ENCODE data around the gene CDC27.
"Not testable (repeated sequence)": the region's sequence is repeated elsewhere in the genome, so short reads cannot be mapped to it uniquely, and the experiment has no call there.

The CDC27 gene

DNA sequence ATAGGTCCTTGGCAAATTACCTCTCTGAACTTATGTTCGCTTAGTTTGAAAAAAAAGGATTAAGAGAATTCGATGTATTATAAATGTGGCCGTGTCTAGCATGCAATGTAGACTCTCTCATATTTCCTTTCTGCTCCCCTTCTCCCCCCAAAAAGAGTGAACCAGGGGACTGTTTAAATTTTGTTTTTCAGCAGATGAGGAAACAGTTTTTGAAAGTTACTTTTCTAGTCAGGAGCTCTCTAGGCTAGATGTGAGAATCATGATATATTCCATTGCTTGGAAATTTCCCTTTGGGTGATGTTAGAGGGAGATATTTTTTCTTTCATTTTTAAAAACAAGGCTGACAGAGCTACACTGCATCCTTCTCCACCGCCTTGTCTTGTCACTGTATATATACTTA is 1.1 kb upstream of the CDC27 start:
- no peak for DNase-seq

DNA sequence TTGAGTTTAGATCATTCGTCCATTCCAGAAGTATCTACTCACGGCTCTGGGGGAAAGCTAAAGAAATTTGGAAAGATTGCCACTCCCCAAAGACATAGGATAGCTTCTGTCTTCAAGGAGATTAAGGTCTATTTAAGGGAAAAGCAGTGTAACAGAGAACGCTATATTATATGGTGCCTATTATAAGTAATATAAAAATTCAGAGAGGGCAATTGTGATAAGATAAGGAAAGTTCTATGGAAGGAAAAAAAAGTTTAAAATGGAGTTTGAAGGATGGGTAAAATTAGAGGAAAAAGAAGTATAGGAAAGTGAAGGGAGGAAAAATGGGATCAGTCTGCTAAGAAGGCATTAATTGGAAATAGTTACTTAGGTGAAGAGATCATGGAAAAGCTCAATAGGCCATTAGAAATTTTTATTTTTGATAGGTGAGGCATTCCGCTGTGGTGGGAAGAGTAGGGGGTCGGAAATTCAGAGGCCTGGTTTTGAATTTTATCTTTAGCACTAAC is 690 bp upstream of the CDC27 start:
- DNase-seq, result no peak

GRCh38 chr17:47188271-47188875 is 722 bp downstream of the CDC27 start:
- no peak for DNase-seq

GRCh38 chr17:47184681-47185080 is 4.4 kb downstream of the CDC27 start:
- no peak for DNase-seq

DNA sequence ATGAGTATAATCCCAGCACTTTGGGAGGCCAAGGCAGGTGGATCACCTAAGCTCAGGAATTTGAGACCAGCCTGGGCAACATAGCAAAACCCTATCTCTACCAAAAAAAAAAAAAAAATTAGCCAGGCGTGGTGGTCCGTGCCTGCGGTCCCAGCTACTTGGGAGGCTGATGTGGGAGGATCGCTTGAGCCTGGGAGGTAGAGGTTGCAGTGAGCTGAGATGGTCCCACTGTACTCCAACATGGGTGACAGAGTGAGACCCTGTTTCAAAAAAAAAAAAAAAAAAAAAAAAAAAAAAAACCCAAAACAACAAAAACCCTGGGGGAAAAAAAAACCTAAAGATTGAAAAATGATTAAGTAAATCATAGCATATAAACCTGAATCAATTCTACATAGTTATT is 8.1 kb downstream of the CDC27 start:
- DNase-seq, result not testable (repeated sequence)

DNA sequence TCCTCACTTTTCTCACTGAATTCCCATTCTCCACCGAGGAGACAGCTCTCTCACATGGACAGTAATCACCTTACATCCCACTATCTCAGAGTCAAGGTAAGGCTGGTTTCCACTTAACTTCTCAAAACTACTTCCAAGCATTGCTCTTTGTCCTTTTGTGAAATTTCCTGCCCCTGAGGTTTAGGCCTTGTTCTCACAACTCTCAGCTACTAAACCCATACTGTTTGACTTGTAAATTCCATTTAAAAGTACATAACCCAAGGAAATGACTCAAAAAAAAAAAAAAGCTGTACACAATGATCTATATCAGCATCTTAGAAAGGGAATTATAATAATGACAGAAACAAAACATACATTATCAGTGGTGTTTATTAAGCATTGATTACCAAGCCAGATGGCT is 8.8 kb downstream of the CDC27 start:
- no peak for DNase-seq

DNA sequence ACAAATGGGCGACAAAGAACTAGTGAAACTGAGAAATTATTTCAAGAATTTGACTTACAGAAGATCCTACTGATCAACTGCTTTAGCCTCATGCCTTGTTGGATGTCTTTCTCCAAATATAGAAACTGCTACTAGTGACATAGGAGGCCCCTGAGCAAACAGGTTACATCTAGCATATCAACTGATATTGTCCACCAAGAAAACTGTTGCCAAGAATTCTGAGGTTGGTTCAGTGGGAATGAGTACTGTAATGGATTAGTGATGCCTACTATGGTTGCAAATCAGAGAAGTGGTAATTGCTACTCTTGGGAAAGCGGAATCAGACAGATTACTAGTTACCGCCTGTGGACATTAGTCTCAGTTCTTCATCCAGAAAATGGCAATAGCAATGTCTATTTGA is 10.0 kb downstream of the CDC27 start:
- no peak for DNase-seq

DNA sequence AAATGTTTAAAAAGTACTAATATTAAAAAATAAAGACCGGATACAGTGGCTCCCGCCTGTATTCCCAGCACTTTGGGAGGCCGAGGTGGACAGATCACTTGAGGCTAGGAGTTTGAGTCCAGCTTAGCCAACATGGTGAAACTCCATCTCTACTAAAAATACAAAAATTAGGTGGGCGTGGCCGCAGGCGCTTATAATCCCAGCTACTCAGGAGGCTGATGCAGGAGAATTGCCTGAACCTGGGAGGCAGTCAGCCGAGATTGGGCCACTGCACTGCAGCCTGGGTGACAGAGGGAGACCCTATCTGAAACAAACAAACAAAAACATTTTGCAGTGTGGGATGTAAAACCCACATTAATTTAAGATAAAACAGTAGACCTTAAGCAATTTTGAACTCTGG is 11.8 kb downstream of the CDC27 start:
- no peak for DNase-seq

GRCh38 chr17:47176389-47176826 is 12.7 kb downstream of the CDC27 start:
- DNase-seq, result no peak

DNA sequence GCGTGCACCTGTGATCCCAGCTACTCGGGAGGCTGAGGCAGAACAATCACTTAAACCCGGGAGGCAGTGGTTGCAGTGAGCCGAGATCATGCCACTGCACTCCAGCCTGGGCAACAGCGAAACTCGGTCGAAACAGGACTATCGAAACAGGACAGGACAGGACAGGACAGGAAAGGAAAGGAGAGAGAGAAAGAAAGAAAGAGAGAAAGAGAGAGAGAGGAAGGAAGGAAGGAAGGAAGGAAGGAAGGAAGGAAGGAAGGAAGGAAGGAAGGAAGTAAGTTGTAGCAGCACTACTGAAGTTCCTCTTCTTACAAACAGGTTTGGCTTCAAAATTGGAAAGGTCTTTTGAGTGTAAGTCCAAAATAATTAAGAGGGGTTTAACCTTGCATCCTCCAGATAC is 14.3 kb downstream of the CDC27 start:
- not testable (repeated sequence) for DNase-seq

- DNase-seq, result no peak
Measured at GRCh38 chr17:47172696-47173565, 16.2 kb downstream of the CDC27 start.

GRCh38 chr17:47170710-47171109 is 18.4 kb downstream of the CDC27 start:
- DNase-seq, result no peak

GRCh38 chr17:47168896-47169295 is 20.2 kb downstream of the CDC27 start:
- not testable (repeated sequence) for DNase-seq

GRCh38 chr17:47166854-47167253 is 22.2 kb downstream of the CDC27 start:
- DNase-seq, result not testable (repeated sequence)

DNA sequence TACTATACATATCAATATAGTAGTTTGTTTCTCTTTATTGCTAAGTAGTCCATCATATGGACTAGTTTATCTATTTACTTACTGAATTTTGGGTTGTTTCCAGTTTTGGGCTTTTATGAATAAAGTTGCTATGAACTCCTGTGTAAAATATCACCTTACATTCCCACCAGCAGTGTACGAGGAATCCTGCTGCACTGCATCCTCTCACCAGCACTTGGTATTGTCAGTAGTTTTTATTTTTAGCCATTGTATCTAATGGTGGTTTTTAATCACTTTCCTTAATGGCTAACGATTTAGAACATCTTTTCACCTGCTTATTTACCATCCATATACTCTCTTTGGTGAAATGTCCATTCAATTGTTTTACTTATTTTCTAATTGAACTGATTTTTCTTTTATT is 24.0 kb downstream of the CDC27 start:
- no peak for DNase-seq

DNA sequence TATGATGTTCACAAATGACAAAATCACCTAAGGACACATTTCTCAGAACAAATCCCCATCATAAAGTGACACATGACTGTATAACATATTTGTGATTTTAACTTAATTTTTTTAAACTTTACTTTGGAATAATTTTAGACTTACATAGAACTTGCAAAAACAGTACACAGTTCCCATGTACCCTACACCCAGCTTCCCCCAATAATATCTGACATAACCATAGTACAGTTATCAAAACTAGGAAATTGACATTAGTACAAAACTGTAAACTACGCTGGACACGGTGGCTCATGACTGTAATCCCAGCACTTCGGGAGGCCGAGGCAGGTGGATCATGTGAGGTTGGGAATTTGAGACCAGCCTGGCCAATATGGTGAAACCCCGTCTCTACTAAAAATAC is 24.8 kb downstream of the CDC27 start:
- DNase-seq, result no peak

DNA sequence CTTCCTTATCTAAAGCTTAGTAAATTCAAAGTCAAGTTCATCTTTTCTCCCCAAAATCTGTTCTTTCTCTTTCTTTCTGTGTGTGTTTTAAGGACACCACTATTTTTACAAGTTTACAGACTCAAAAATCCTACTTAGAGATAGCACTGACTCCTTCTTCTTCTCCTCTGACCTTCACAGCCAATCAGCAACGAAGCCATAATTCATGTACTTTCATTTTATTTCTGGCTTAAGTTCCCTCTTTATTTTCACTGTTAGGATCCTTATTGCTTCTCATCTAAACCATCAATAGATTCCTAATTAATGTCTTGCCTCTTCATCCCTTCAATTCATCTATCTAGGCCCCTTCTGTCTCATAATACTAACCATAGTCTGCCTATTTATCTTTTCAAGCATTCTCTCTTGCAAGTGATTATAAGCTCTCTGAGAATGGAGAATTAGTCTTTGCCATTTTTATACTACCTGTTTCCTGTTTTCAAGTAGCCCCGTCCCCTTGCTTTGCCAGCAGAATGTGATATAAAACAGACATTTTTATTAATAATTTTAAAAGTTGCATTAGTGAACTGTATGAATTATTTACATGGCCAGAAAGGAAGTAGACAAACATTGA is 27.0 kb downstream of the CDC27 start:
- no peak for DNase-seq

DNA sequence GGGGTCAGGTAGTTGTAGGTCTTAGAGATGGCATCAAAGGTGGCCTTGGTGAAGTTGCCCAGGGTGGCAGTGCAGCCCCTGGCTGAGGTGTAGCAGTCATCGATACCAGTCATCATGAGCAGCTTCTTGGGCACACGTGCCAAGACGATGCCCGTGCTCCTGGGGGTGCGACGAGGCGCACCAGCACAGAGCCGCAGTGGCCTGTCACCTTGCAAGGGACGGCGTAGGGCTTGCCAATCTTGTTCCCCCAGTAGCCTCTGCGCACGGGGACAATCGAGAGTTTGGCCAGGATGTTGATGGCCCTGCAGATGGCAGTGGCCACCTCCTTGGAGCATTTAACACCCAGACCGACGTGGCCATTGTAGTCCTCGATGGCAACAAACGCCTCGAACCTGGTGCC is 29.8 kb downstream of the CDC27 start:
- no peak for DNase-seq

GRCh38 chr17:47145351-47145750 is 43.7 kb downstream of the CDC27 start:
- DNase-seq, result no peak

DNA sequence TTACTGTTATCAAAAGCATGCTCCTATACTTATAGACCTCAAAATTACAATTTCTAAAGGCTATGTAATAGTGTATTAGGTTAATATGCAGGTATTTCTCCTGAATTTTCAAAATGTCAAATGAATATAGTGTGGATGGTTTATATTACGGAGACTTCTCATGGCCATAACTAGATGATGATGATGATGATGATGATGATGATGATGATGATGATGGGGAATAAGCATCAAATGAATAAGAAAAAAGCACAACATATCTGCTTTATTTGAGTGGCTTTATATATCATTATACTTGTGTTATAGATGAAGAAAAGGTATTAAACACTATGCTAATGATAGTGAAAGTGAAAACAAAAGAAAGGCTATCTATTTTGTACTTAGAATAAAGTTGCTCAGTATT is 53.9 kb downstream of the CDC27 start:
- DNase-seq, result no peak

DNA sequence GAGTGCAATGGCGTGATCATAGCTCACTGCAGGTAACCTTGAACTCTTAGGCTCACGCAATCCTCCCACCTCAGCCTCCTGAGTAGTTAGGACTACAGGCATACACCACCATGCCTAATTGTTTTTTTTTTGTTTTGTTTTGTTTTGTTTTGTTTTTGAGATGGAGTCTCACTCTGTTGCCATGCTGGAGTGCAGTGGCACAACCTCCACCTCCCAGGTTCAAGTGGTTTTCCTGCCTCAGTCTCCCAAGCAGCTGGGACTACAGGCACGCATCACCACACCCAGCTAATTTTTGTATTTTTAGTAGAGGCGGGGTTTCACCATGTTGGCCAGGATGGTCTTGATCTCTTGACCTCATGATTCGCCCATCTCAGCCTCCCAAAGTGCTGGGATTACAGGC is 54.7 kb downstream of the CDC27 start:
- not testable (repeated sequence) for DNase-seq

- DNase-seq, result no peak
Measured at GRCh38 chr17:47131761-47132160, 57.3 kb downstream of the CDC27 start.

DNA sequence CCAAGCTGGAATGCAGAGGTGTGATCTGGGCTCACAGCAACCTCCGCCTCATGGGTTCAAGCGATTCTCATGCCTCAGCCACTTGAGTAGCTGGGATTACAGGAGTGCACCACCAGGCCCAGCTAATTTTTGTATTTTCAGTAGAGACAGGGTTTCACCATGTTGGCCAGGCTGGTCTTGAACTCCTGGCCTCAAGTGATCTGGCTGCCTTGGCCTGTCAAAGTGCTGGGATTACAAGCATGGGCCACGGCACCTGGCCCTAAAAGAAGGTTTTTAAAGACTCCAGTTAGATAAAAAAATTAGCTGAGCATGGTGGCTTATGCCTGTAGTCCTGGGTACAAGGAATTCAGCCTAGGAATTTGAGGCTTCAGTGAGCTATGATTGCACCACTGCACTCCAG is 62.3 kb downstream of the CDC27 start:
- DNase-seq, result not testable (repeated sequence)

- DNase-seq, result not testable (repeated sequence)
Measured at GRCh38 chr17:47123262-47123661, 65.8 kb downstream of the CDC27 start.

Data from activated T-cell treated with anti-CD3 and anti-CD28 coated beads, Interleukin-2, amount 50 U/mL, for 1 hour (primary cell).